Osteocyte (in vitro differentiated cells): ENCODE measurements around the gene HOXA6. TPM values are rescaled to one million over a fixed set of nuclear protein-coding genes. Genes with fewer than 3 reads are reported as not detected.

Experiments used
- DNase-seq: peaks from one replicate; pipeline ENCODE4 v3.0.0; 2021; ENCODE audit warnings: mixed read lengths; ENCODE audit not compliant: unreplicated experiment; ENCODE audit errors: extremely low spot score
- H3K27ac Mint-ChIP-seq: one replicate; pipeline ENCODE4 v1.8.0; 2021; ENCODE audit warnings: mild to moderate bottlenecking, mixed read lengths; ENCODE audit not compliant: unreplicated experiment
- H3K27me3 Mint-ChIP-seq: one replicate; pipeline ENCODE4 v1.8.0; 2021; ENCODE audit warnings: mixed read lengths; ENCODE audit not compliant: unreplicated experiment
- H3K36me3 Mint-ChIP-seq: one replicate; pipeline ENCODE4 v1.8.0; 2021; ENCODE audit warnings: mixed read lengths; ENCODE audit not compliant: unreplicated experiment
- H3K4me1 Mint-ChIP-seq: one replicate; pipeline ENCODE4 v1.8.0; 2021; ENCODE audit warnings: mixed read lengths; ENCODE audit not compliant: unreplicated experiment
- H3K4me3 Mint-ChIP-seq: one replicate; pipeline ENCODE4 v1.8.0; 2021; ENCODE audit warnings: mild to moderate bottlenecking, moderate library complexity, mixed read lengths; ENCODE audit not compliant: unreplicated experiment
- H3K9me3 Mint-ChIP-seq: one replicate; pipeline ENCODE4 v1.8.0; 2021; ENCODE audit warnings: mixed read lengths; ENCODE audit not compliant: unreplicated experiment
- CTCF ChIP-seq: fragments of 200-600 bp; sonication (generic); IDR thresholded peaks from 2 replicates; pipeline ENCODE4 v1.5.0; 2021; ENCODE audit warnings: antibody characterized with exemption, mild to moderate bottlenecking, moderate library complexity
- total RNA-seq: library from RNA; stranded (reverse); gene quantifications from 2 replicates; pipeline ENCODE4 v1.2.1, GENCODE V29; 2021

HOXA6 gene
- total RNA-seq, 1 donor from 2014 or later: not detected

GRCh38 chr7:27157702-27158431 is 10.3 kb upstream of the HOXA6 start:
- H3K4me1 Mint-ChIP-seq: peaks cover 12% of the 10 kb centered on the region
- TF ChIP-seq CTCF: no peak
- peaks cover 1% of the 10 kb centered on the region for H3K36me3 Mint-ChIP-seq
- no peak overlapping the region for H3K27ac Mint-ChIP-seq
- H3K4me3 Mint-ChIP-seq: no peak overlapping the region
- H3K27me3 Mint-ChIP-seq: peaks cover 87% of the 10 kb centered on the region
- peaks cover 7% of the 10 kb centered on the region for H3K9me3 Mint-ChIP-seq
- DNase-seq: no peak

GRCh38 chr7:27156916-27157701 is 9.5 kb upstream of the HOXA6 start:
- DNase-seq: no peak

GRCh38 chr7:27156508-27156898 is 8.9 kb upstream of the HOXA6 start, which contains the start of gene HOXA7:
Gene HOXA7 (minus strand): TSS chr7:27156675. CDS start chr7:27156545, 130 bp downstream.
- Mint-ChIP-seq H3K27me3 (peaks cover 88% of the 10 kb centered on the region), H3K4me1 (peaks cover 15% of the 10 kb centered on the region), H3K4me3 (no peak within 1 kb of the TSS), H3K9me3 (peaks cover 7% of the 10 kb centered on the region), H3K27ac (no peak within 1 kb of the TSS), H3K36me3 (peaks cover 1% of the 10 kb centered on the region)
- TF ChIP-seq CTCF: no peak
- DNase-seq: no peak

More at GRCh38 chr7:27156916-27157701, 9.5 kb upstream of the HOXA6 start:
- no peak overlapping the region for H3K4me3 Mint-ChIP-seq
- no peak overlapping the region for H3K27ac Mint-ChIP-seq
- peaks cover 86% of the 10 kb centered on the region for H3K27me3 Mint-ChIP-seq
- peaks cover 12% of the 10 kb centered on the region for H3K4me1 Mint-ChIP-seq
- H3K36me3 Mint-ChIP-seq: peaks cover 1% of the 10 kb centered on the region
- H3K9me3 Mint-ChIP-seq: peaks cover 7% of the 10 kb centered on the region
- TF ChIP-seq CTCF: no peak

GRCh38 chr7:27155816-27156507 is 8.4 kb upstream of the HOXA6 start:
- H3K9me3 Mint-ChIP-seq: peaks cover 7% of the 10 kb centered on the region
- H3K4me3 Mint-ChIP-seq: no peak overlapping the region
- DNase-seq: no peak
- H3K27me3 Mint-ChIP-seq: peaks cover 90% of the 10 kb centered on the region
- no peak for TF ChIP-seq CTCF
- peaks cover 1% of the 10 kb centered on the region for H3K36me3 Mint-ChIP-seq
- peaks cover 18% of the 10 kb centered on the region for H3K4me1 Mint-ChIP-seq
- no peak overlapping the region for H3K27ac Mint-ChIP-seq
